Activated CD4-positive, alpha-beta T cell treated with anti-CD3 and anti-CD28 coated beads, Interleukin-2, amount 10 ng/mL, durations not matched to agents 24 days and 14 days (primary cell): Measurements from ENCODE around the gene GTF2H1. TPM values are rescaled to one million over a fixed set of nuclear protein-coding genes. Genes with fewer than 3 reads are reported as not detected.

ENCODE experiments used
- DNase-seq: peaks from one replicate; pipeline ENCODE4 v3.0.0; 2022
- H3K27ac Mint-ChIP-seq: one replicate; pipeline ENCODE4 v1.8.0; 2022; ENCODE audit warnings: mild to moderate bottlenecking, mixed read lengths
- H3K27me3 Mint-ChIP-seq: one replicate; pipeline ENCODE4 v1.8.0; 2022; ENCODE audit warnings: mixed read lengths
- H3K36me3 Mint-ChIP-seq: one replicate; pipeline ENCODE4 v1.8.0; 2022; ENCODE audit warnings: low read depth, mild to moderate bottlenecking, mixed read lengths
- H3K4me1 Mint-ChIP-seq: one replicate; pipeline ENCODE4 v1.8.0; 2021; ENCODE audit warnings: mixed read lengths
- H3K4me3 Mint-ChIP-seq: one replicate; pipeline ENCODE4 v1.8.0; 2022; ENCODE audit warnings: mild to moderate bottlenecking, moderate library complexity, mixed read lengths
- H3K9me3 Mint-ChIP-seq: one replicate; pipeline ENCODE4 v1.8.0; 2021; ENCODE audit warnings: mixed read lengths
- intact Hi-C: fragments of 100-400 bp; cut with micrococcal nuclease; formaldehyde crosslinking; loops from one replicate; pipeline ENCODE4 v1.15.1; 2023
- total RNA-seq: library from RNA; stranded (reverse); gene quantifications from 2 replicates; pipeline ENCODE4 v1.2.3, GENCODE V29; 2022

GTF2H1 gene
- total RNA-seq: 54.6 and 55.7 TPM in 2 replicates

GRCh38 chr11:18321969-18322711 lies at the start of gene GTF2H1, which contains the start of gene HPS5:
TSS of gene GTF2H1 (plus strand) at chr11:18322567. CDS start at chr11:18333075, 10,508 bp downstream.
TSS of gene HPS5 (minus strand) at chr11:18322140. CDS start at chr11:18317858, 4,282 bp downstream.
- no peaks in the 10 kb centered on the region for H3K27me3 Mint-ChIP-seq
- H3K4me3 Mint-ChIP-seq: peak within 1 kb of the TSS; percentile 94
- intact Hi-C loops: loop anchor here (1.0 to 5.0 kb wide), 9 partner anchors 62 to 1245 kb away; partner anchors contain the start of genes LDHA, RPS13, SAAL1 and SPTY2D1
- peaks cover 26% of the 10 kb centered on the region for H3K36me3 Mint-ChIP-seq
- peaks cover 55% of the 10 kb centered on the region for H3K4me1 Mint-ChIP-seq
- peak; percentile 99 for DNase-seq
- peak within 1 kb of the TSS; percentile 99 for H3K27ac Mint-ChIP-seq
- H3K9me3 Mint-ChIP-seq: no peaks in the 10 kb centered on the region

DNA sequence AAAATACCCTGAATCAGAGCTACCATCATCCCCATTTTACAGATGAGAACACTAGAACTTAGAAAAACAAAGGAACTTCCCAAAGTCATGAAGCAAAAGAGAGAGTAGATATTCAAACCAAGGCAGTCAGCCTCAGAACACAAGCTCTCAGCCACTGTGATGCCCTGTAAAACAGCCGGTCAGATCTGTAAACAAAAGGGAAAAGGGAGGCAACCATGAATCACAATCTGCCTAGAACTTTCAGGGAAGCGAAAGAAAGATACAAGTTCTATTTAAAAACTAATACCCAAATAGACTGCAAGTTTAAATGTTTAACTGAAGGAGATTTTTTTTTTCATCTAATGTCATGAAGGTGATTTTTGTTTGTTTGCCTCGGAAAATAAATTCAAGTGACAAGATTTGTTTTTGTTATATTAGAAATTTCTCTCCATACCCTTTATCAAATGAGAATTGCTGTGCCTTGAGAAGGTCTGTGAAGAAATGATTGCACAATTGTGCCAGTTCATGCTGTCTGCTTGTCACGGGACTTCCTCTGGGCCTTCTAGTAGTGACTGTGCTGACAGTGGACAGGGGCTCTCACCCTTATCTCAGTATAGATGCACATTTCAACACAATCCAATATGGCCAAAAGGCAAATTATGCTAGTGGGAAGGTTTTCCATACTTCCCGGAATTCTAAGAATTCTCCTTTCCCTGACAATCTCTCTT lies 44.6 kb upstream of the GTF2H1 start:
- intact Hi-C loops: no loop called here
- peaks cover 46% of the 10 kb centered on the region for H3K36me3 Mint-ChIP-seq
- no peaks in the 10 kb centered on the region for H3K9me3 Mint-ChIP-seq
- H3K4me1 Mint-ChIP-seq: peaks cover 22% of the 10 kb centered on the region
- H3K27me3 Mint-ChIP-seq: no peaks in the 10 kb centered on the region
- H3K27ac Mint-ChIP-seq: no peak overlapping the region
- H3K4me3 Mint-ChIP-seq: no peak overlapping the region
- DNase-seq: no peak

- H3K36me3 Mint-ChIP-seq: peaks cover 54% of the 10 kb centered on the region
- peak overlapping the region; percentile 42 for H3K4me3 Mint-ChIP-seq
- H3K4me1 Mint-ChIP-seq: peaks cover 25% of the 10 kb centered on the region
- H3K27ac Mint-ChIP-seq: peak overlapping the region; percentile 79
- H3K27me3 Mint-ChIP-seq: no peaks in the 10 kb centered on the region
- intact Hi-C loops: no loop called here
- no peak for DNase-seq
- H3K9me3 Mint-ChIP-seq: no peaks in the 10 kb centered on the region
Measured at GRCh38 chr11:18280438-18281045, 41.8 kb upstream of the GTF2H1 start.

- Mint-ChIP-seq H3K36me3 (peaks cover 59% of the 10 kb centered on the region), H3K4me3 (no peak overlapping the region), H3K4me1 (peaks cover 23% of the 10 kb centered on the region), H3K27me3 (no peaks in the 10 kb centered on the region), H3K27ac (no peak overlapping the region), H3K9me3 (no peaks in the 10 kb centered on the region)
- intact Hi-C loops: no loop called here
- no peak for DNase-seq
Measured at GRCh38 chr11:18282626-18283025, 39.7 kb upstream of the GTF2H1 start.

GRCh38 chr11:18285841-18286240 lies 36.5 kb upstream of the GTF2H1 start:
- H3K4me1 Mint-ChIP-seq: peaks cover 11% of the 10 kb centered on the region
- intact Hi-C loops: no loop called here
- H3K27ac Mint-ChIP-seq: no peak overlapping the region
- no peak for DNase-seq
- no peak overlapping the region for H3K4me3 Mint-ChIP-seq
- no peaks in the 10 kb centered on the region for H3K27me3 Mint-ChIP-seq
- H3K9me3 Mint-ChIP-seq: no peaks in the 10 kb centered on the region
- peaks cover 53% of the 10 kb centered on the region for H3K36me3 Mint-ChIP-seq

DNA sequence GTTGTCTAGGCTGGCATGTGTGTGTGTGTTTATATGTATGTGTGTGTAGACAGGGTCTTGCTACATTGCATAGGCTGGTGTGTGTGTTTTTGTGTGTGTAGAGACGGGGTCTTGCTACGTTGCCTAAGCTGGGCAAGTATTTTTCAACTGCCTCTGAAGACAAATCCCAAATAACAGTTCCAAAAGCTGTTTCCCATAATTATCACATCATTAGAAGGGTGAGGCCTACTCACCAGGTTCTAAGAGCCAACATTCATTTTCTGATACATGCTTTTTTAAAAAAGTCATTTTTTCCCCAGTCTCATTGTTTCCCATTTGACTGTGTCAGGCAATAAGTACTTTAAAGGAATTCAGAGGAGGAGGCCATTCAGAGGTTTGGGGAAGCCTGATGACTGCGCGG lies 33.5 kb upstream of the GTF2H1 start:
- H3K27ac Mint-ChIP-seq: no peak overlapping the region
- intact Hi-C loops: no loop called here

GRCh38 chr11:18294862-18295261 lies 27.5 kb upstream of the GTF2H1 start:
- Mint-ChIP-seq H3K9me3 (no peaks in the 10 kb centered on the region), H3K4me3 (no peak overlapping the region), H3K27me3 (no peaks in the 10 kb centered on the region), H3K27ac (no peak overlapping the region), H3K4me1 (peaks cover 11% of the 10 kb centered on the region), H3K36me3 (peaks cover 72% of the 10 kb centered on the region)
- no peak for DNase-seq
- intact Hi-C loops: no loop called here

More for the DNA sequence above, 33.5 kb upstream of the GTF2H1 start:
- Mint-ChIP-seq H3K4me3 (no peak overlapping the region), H3K27me3 (no peaks in the 10 kb centered on the region), H3K9me3 (no peaks in the 10 kb centered on the region), H3K36me3 (peaks cover 57% of the 10 kb centered on the region), H3K4me1 (peaks cover 2% of the 10 kb centered on the region)
- no peak for DNase-seq

GRCh38 chr11:18295316-18295715 lies 27.1 kb upstream of the GTF2H1 start:
- H3K27ac Mint-ChIP-seq: no peak overlapping the region
- no peak for DNase-seq
- peaks cover 72% of the 10 kb centered on the region for H3K36me3 Mint-ChIP-seq
- peaks cover 11% of the 10 kb centered on the region for H3K4me1 Mint-ChIP-seq
- H3K4me3 Mint-ChIP-seq: no peak overlapping the region
- no peaks in the 10 kb centered on the region for H3K27me3 Mint-ChIP-seq
- intact Hi-C loops: no loop called here
- no peaks in the 10 kb centered on the region for H3K9me3 Mint-ChIP-seq

GRCh38 chr11:18299721-18300120 lies 22.6 kb upstream of the GTF2H1 start:
- no peak for DNase-seq
- H3K36me3 Mint-ChIP-seq: peaks cover 66% of the 10 kb centered on the region
- intact Hi-C loops: no loop called here
- H3K27me3 Mint-ChIP-seq: no peaks in the 10 kb centered on the region
- H3K4me3 Mint-ChIP-seq: no peak overlapping the region
- no peaks in the 10 kb centered on the region for H3K9me3 Mint-ChIP-seq
- H3K27ac Mint-ChIP-seq: peak overlapping the region; percentile 22
- H3K4me1 Mint-ChIP-seq: peaks cover 8% of the 10 kb centered on the region

DNA sequence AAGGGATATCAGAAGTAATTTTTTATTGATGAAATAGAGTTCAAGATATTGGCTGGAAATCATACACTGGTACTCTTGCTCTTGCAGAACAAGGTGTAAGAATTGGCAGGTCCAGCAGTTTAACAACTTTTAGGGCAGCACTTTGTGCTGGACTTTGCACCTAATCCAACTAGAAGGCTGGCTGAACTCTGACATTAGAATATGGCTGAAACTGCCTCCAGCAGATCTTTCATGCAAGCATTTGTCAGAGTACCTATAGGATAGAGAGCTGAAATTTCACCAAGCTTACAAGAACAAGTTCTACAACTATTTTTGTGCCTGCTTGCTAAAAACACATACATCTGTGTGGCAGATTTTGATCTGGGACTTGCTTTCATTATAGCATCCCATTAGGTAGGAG lies 17.6 kb upstream of the GTF2H1 start:
- Mint-ChIP-seq H3K9me3 (no peaks in the 10 kb centered on the region), H3K4me1 (no peaks in the 10 kb centered on the region), H3K27ac (no peak overlapping the region), H3K36me3 (peaks cover 64% of the 10 kb centered on the region), H3K27me3 (no peaks in the 10 kb centered on the region), H3K4me3 (no peak overlapping the region)
- no peak for DNase-seq
- intact Hi-C loops: no loop called here

DNA sequence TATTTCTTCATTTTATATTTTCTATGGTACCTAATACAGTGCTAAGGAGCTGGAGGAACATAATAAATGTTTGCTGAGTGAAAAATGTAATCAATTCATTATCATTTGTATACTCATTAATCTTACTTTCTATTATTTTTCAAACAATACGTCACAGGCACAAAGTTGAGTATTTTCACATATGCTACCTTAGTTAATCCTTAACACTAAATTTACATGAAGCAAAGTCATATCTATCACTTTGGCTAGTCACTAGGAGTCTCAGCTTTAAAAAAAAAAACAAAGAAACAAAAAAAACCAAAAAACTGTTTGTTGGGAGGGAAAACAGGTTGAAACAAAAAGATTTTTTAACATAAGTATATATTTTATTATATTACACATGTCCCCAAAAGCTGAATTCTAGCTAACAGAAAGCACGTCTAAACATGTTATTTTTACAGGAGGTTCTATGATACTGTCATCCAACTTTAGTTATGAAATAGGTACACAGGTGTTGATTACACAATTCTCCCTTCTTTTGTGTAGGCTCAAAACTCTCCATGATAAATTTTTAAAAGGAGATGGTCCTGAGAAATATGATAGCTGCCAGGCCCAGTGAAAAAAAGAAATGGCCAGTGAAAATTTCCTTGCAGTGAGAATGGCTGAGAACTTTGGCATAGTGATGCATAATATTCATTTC lies 14.8 kb upstream of the GTF2H1 start:
- intact Hi-C loops: no loop called here
- H3K27me3 Mint-ChIP-seq: no peaks in the 10 kb centered on the region
- no peaks in the 10 kb centered on the region for H3K9me3 Mint-ChIP-seq
- H3K4me3 Mint-ChIP-seq: no peak overlapping the region
- H3K36me3 Mint-ChIP-seq: peaks cover 61% of the 10 kb centered on the region
- DNase-seq: no peak
- H3K4me1 Mint-ChIP-seq: peaks cover 2% of the 10 kb centered on the region
- H3K27ac Mint-ChIP-seq: no peak overlapping the region

DNA sequence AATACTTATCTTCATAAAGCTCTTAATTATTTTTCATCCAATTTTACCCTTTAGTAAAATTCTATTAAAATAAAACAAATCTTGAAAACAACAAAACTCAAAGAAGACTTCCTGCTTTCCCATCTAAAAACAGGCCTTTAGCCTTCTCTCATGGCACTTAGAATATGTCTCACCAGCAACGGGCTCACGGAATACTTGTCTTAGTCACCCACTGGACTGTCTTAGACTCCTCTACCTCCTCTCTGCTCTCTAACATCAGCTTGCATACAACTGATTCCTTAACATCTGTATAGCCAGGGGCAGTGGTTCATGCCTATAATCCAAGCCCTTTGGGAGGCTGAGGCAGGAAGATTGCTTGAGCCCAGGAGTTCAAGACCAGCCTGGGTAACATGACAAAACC lies 14.1 kb upstream of the GTF2H1 start:
- H3K4me3 Mint-ChIP-seq: no peak overlapping the region
- no peak overlapping the region for H3K27ac Mint-ChIP-seq
- H3K4me1 Mint-ChIP-seq: peaks cover 5% of the 10 kb centered on the region
- peaks cover 60% of the 10 kb centered on the region for H3K36me3 Mint-ChIP-seq
- intact Hi-C loops: no loop called here
- DNase-seq: no peak
- no peaks in the 10 kb centered on the region for H3K27me3 Mint-ChIP-seq
- H3K9me3 Mint-ChIP-seq: no peaks in the 10 kb centered on the region

GRCh38 chr11:18309691-18310090 lies 12.7 kb upstream of the GTF2H1 start:
- peaks cover 5% of the 10 kb centered on the region for H3K4me1 Mint-ChIP-seq
- no peaks in the 10 kb centered on the region for H3K27me3 Mint-ChIP-seq
- no peak overlapping the region for H3K4me3 Mint-ChIP-seq
- no peaks in the 10 kb centered on the region for H3K9me3 Mint-ChIP-seq
- no peak overlapping the region for H3K27ac Mint-ChIP-seq
- intact Hi-C loops: no loop called here
- no peak for DNase-seq
- peaks cover 55% of the 10 kb centered on the region for H3K36me3 Mint-ChIP-seq
